Measurements from ENCODE around the gene PDE7B. TPM values are rescaled to one million over a fixed set of nuclear protein-coding genes. Genes with fewer than 3 reads are reported as not detected.

Gene PDE7B
- total RNA-seq, 4 donors from 2014 or later, result 1.4 to 11.6 (median 3.5) TPM

DNA sequence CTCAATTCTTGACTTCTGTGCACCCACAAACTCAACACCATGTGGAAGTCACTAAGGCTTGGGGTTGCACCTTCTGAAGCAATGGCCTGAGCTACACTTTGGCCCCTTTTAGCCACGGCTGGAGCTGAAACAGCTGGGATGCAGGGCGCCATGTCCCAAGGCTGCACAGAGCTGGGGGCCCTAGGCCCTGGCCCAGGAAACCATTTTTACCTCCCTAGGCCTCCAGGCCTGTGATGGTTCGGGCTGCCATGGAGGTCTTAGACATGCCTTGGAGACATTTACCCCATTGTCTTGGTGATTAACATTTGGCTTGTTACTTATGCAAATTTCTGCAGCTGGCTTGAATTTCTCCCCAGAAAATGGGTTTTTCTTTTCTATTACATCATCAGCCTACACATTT is 311.8 kb downstream of the PDE7B start:
- H3K27ac ChIP-seq, result no peak overlapping the region
- no peaks in the 10 kb centered on the region for H3K4me1 ChIP-seq
- no peak for DNase-seq
- no peaks in the 10 kb centered on the region for H3K36me3 ChIP-seq
- H3K27me3 ChIP-seq, result no peaks in the 10 kb centered on the region
- H3K9me3 ChIP-seq, result no peaks in the 10 kb centered on the region
- no peak overlapping the region for H3K4me3 ChIP-seq
- TF ChIP-seq, protein P1, sequence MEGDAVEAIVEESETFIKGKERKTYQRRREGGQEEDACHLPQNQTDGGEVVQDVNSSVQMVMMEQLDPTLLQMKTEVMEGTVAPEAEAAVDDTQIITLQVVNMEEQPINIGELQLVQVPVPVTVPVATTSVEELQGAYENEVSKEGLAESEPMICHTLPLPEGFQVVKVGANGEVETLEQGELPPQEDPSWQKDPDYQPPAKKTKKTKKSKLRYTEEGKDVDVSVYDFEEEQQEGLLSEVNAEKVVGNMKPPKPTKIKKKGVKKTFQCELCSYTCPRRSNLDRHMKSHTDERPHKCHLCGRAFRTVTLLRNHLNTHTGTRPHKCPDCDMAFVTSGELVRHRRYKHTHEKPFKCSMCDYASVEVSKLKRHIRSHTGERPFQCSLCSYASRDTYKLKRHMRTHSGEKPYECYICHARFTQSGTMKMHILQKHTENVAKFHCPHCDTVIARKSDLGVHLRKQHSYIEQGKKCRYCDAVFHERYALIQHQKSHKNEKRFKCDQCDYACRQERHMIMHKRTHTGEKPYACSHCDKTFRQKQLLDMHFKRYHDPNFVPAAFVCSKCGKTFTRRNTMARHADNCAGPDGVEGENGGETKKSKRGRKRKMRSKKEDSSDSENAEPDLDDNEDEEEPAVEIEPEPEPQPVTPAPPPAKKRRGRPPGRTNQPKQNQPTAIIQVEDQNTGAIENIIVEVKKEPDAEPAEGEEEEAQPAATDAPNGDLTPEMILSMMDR (IDR thresholded peaks at IDR 0.05), result no peak
- TF ChIP-seq POLR2A (IDR thresholded peaks at IDR 0.05), result no peak

DNA sequence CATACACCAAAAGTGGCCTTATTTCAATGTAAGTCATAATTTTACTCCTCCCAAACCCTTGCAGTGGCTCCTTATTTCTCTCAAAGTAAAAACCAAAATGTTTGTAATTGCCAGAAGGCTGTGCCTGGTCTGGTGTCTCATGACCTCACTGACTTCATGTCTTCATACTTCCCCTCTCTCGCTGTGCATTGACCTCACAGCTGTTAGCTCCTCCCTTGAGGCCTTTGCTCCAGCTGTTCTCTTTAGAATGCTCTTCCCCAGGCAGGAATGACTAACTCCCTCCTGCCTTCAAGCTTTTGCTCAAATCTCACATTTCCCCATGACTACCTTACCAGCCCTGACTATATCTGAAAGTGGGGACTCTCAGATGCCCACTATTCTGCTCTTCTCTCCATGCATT is 315.3 kb downstream of the PDE7B start:
- H3K4me3 ChIP-seq, result no peak overlapping the region

DNA sequence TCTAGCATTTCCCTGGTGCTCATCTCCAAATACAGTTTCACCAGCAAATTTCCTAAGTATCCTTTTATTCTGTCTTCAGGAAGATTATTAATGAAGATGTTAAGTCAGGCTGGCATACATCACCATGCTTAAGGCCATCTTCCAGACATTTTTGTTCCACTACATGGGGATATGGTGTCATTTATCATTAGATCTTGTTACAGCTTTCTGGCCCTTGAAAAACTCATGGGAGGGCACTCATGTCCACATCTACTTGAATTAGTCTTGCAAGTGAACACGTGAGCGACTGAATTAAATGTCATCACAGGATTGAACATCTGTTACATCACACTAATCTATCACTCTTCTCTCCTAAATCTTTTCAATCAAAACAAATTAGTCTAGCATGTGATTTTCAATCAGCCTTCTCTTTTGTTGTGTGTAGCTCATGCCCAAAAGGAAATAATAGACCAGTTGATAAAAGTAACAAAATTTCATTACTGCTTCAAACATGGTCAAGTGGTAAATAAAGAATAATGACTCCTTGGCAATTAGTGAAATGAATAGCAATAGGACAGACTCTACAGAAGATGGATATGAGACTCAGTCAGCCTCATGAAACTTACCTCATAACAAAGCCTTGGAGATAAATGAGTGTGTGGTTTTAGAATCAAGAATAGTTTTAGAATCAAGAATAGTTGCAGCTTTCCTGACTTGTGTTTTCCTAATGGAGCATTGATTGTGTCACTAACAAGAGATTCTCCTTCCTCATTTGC is 318.1 kb downstream of the PDE7B start:
- H3K27ac ChIP-seq, result no peak overlapping the region
- no peak for TF ChIP-seq POLR2A (IDR thresholded peaks at IDR 0.05)
- TF ChIP-seq, protein P1 (IDR thresholded peaks at IDR 0.05), result no peak
- no peaks in the 10 kb centered on the region for H3K36me3 ChIP-seq
- H3K4me1 ChIP-seq, result no peaks in the 10 kb centered on the region
- H3K27me3 ChIP-seq, result no peaks in the 10 kb centered on the region
- no peak overlapping the region for H3K4me3 ChIP-seq
- H3K9me3 ChIP-seq, result no peaks in the 10 kb centered on the region
- no peak for DNase-seq

More for the DNA sequence above, 315.3 kb downstream of the PDE7B start:
- H3K4me1 ChIP-seq, result no peaks in the 10 kb centered on the region
- H3K27me3 ChIP-seq, result no peaks in the 10 kb centered on the region
- H3K9me3 ChIP-seq, result no peaks in the 10 kb centered on the region
- no peak for TF ChIP-seq POLR2A (IDR thresholded peaks at IDR 0.05)
- TF ChIP-seq, protein P1 (IDR thresholded peaks at IDR 0.05), result no peak
- DNase-seq, result no peak
- no peaks in the 10 kb centered on the region for H3K36me3 ChIP-seq
- no peak overlapping the region for H3K27ac ChIP-seq

DNA sequence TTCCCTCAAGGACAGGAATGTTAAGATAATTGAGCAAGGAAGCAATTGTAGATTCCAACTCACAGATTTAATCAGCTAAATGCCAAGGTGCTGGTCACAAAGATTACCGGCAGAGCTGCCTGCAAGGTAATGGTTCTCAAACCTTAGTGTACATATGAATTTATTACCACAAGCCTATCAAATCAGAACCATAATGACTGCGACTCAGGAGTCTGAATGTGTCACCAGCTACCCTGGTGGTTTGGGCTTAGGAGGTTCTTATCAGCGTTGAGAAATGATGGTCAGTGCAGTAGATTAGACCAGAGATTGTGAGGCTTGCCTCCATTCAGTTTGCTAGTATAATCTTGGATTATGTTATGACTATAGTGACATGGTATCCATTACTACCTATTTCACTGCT is 319.7 kb downstream of the PDE7B start:
- Histone ChIP-seq H3K4me1 (no peaks in the 10 kb centered on the region), H3K27me3 (no peaks in the 10 kb centered on the region), H3K27ac (no peak overlapping the region), H3K4me3 (no peak overlapping the region), H3K36me3 (no peaks in the 10 kb centered on the region), H3K9me3 (no peaks in the 10 kb centered on the region)
- DNase-seq, result no peak
- TF ChIP-seq, protein P1 (IDR thresholded peaks at IDR 0.05), result no peak
- no peak for TF ChIP-seq POLR2A (IDR thresholded peaks at IDR 0.05)

DNA sequence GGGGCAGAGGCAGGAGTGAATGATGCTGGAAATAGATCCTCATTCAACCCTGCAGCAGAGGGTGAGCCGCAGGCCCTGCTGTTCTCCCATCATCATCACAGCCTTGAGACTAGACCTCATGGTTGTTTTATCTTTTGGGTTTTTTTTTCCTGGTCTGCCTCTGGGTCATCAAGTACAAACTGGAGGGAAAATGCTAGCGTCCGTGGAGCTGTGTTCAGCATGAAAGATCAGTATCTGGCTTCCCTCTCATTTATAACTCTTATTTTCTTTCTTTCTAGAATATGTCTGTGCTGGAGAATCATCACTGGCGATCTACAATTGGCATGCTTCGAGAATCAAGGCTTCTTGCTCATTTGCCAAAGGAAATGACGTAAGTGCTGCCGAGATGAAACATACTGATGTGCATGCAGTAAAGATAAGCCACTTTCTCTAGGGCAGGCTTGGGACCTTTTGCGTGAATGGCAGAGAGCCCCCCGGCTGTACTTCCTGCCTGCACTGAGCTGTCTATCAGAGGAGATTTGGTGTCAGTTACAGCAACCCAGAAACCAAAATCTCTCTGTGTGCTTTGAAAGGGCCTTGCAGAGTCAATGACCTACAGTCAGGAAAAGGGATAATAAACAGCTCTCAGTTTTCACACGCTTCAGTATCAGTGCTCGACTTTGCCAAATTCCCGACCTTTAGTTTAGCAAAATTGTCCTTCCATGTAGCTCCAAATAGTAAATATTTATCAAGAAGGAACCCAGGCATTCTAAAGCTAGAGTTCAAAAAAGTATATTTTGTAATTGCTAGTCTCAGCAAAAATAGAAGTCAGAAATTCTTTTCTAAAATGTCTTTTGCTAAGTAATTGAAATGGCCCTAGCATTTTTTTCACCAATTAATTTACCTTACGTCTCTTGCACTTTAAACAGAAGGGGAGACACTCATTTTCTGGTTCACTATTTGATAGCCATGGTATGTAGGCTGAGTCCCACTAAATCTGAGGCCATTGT is 322.3 kb downstream of the PDE7B start:
- Histone ChIP-seq H3K9me3 (no peaks in the 10 kb centered on the region), H3K27ac (peak overlapping the region in 2 of 4 donors; percentile 35 to 44), H3K4me3 (no peak overlapping the region), H3K27me3 (no peaks in the 10 kb centered on the region), H3K36me3 (no peaks in the 10 kb centered on the region), H3K4me1 (no peaks in the 10 kb centered on the region)
- DNase-seq, result no peak
- TF ChIP-seq, protein P1 (IDR thresholded peaks at IDR 0.05), result no peak
- no peak for TF ChIP-seq POLR2A (IDR thresholded peaks at IDR 0.05)

Measured in Peyer's patch (tissue), 4 donors.